RWPE2 (cell line): Measurements from ENCODE around the gene CASP9.
"Not testable (repeated sequence)": the region's sequence is repeated elsewhere in the genome, so short reads cannot be mapped to it uniquely, and the experiment has no call there.

Experiments used
- ATAC-seq: fragments of 200-7000 bp; cut with Tn5 transposase; 3 replicates; pipeline ENCODE4 v1.9.1; 2021; ENCODE audit warnings: low read depth
- DNase-seq: peaks from one replicate; pipeline ENCODE4 v3.0.0-alpha.2; 2020; ENCODE audit warnings: low spot score
- H3K27ac ChIP-seq: fragments of 450-650 bp; 2 replicates; pipeline ENCODE4 v1.5.1; 2017; ENCODE audit warnings: mild to moderate bottlenecking; ENCODE audit not compliant: poor library complexity, severe bottlenecking
- H3K27me3 ChIP-seq: fragments of 250-450 bp; sonication (Bioruptor Pico); 2 replicates; pipeline ENCODE4 v1.5.1; 2021; ENCODE audit warnings: mild to moderate bottlenecking, moderate library complexity; ENCODE audit not compliant: insufficient read depth, poor library complexity, severe bottlenecking
- H3K36me3 ChIP-seq: fragments of 250-450 bp; sonication (Bioruptor Pico); 2 replicates; pipeline ENCODE4 v1.5.1; 2020; ENCODE audit warnings: low read depth, mild to moderate bottlenecking, moderate library complexity
- H3K4me1 ChIP-seq: fragments of 250-450 bp; sonication (Bioruptor Pico); 2 replicates; pipeline ENCODE4 v1.5.1; 2021; ENCODE audit warnings: mild to moderate bottlenecking, moderate library complexity; ENCODE audit not compliant: insufficient read depth, poor library complexity, severe bottlenecking
- H3K4me3 ChIP-seq: fragments of 250-450 bp; sonication (Bioruptor Pico); 2 replicates; pipeline ENCODE4 v1.5.1; 2021; ENCODE audit warnings: mild to moderate bottlenecking, moderate library complexity; ENCODE audit not compliant: severe bottlenecking
- H3K9me3 ChIP-seq: fragments of 250-450 bp; sonication (Bioruptor Pico); 2 replicates; pipeline ENCODE4 v1.5.1; 2021; ENCODE audit warnings: mild to moderate bottlenecking, moderate library complexity; ENCODE audit not compliant: severe bottlenecking
- CTCF ChIP-seq: fragments of 450-650 bp; IDR thresholded peaks from one replicate; pipeline ENCODE4 v1.5.1; 2017; ENCODE audit warnings: mild to moderate bottlenecking, moderate library complexity; ENCODE audit not compliant: poor library complexity, severe bottlenecking

CASP9 gene

GRCh38 chr1:15469821-15470448, 54.1 kb downstream of the CASP9 start:
- not testable (repeated sequence) for ATAC-seq, H3K4me1 ChIP-seq, H3K27me3 ChIP-seq, H3K36me3 ChIP-seq, H3K9me3 ChIP-seq, H3K27ac ChIP-seq, H3K4me3 ChIP-seq, DNase-seq

- no peaks in the 10 kb centered on the region for H3K36me3 ChIP-seq
- no peaks in the 10 kb centered on the region for H3K9me3 ChIP-seq
- DNase-seq, result no peak
- no peak for TF ChIP-seq CTCF
- H3K4me1 ChIP-seq, result peaks cover 2% of the 10 kb centered on the region
- no peak overlapping the region for H3K4me3 ChIP-seq
- no peak for ATAC-seq
- no peaks in the 10 kb centered on the region for H3K27me3 ChIP-seq
- H3K27ac ChIP-seq, result no peak overlapping the region
Measured at GRCh38 chr1:15469361-15469760, 54.7 kb downstream of the CASP9 start.

- ATAC-seq (no peak), DNase-seq (no peak)
- peaks cover 8% of the 10 kb centered on the region for H3K4me1 ChIP-seq
- H3K27ac ChIP-seq, result no peak overlapping the region
- no peak for TF ChIP-seq CTCF
- H3K4me3 ChIP-seq, result no peak overlapping the region
- H3K9me3 ChIP-seq, result no peaks in the 10 kb centered on the region
- no peaks in the 10 kb centered on the region for H3K36me3 ChIP-seq
- H3K27me3 ChIP-seq, result no peaks in the 10 kb centered on the region
Measured at GRCh38 chr1:15468145-15468544, 55.9 kb downstream of the CASP9 start.

GRCh38 chr1:15466955-15467625, 56.9 kb downstream of the CASP9 start:
- not testable (repeated sequence) for H3K27ac ChIP-seq, ATAC-seq, DNase-seq, H3K4me3 ChIP-seq, H3K9me3 ChIP-seq, H3K4me1 ChIP-seq, H3K36me3 ChIP-seq, H3K27me3 ChIP-seq

- H3K4me3 ChIP-seq, result no peak overlapping the region
- DNase-seq (no peak), ATAC-seq (no peak)
- no peak for TF ChIP-seq CTCF
- peaks cover 8% of the 10 kb centered on the region for H3K4me1 ChIP-seq
- H3K27ac ChIP-seq, result no peak overlapping the region
- H3K36me3 ChIP-seq, result no peaks in the 10 kb centered on the region
- no peaks in the 10 kb centered on the region for H3K9me3 ChIP-seq
- no peaks in the 10 kb centered on the region for H3K27me3 ChIP-seq
Measured at GRCh38 chr1:15465674-15466073, 58.3 kb downstream of the CASP9 start.

GRCh38 chr1:15463926-15464322, 60.1 kb downstream of the CASP9 start:
- H3K4me3 ChIP-seq, H3K27ac ChIP-seq, H3K4me1 ChIP-seq, H3K9me3 ChIP-seq, H3K36me3 ChIP-seq, DNase-seq, ATAC-seq, H3K27me3 ChIP-seq: not testable (repeated sequence)

GRCh38 chr1:15463064-15463800, 60.8 kb downstream of the CASP9 start:
- not testable (repeated sequence) for H3K27ac ChIP-seq, H3K9me3 ChIP-seq, H3K36me3 ChIP-seq, H3K27me3 ChIP-seq, DNase-seq, H3K4me1 ChIP-seq, H3K4me3 ChIP-seq
- peak; percentile 58 for ATAC-seq
